Measurements from ENCODE around the gene ZMYND8. TPM values are rescaled to one million over a fixed set of nuclear protein-coding genes. Genes with fewer than 3 reads are reported as not detected.

The ZMYND8 gene
- polyA plus RNA-seq, 1 donor from 2014 or later = 16.8 TPM

DNA sequence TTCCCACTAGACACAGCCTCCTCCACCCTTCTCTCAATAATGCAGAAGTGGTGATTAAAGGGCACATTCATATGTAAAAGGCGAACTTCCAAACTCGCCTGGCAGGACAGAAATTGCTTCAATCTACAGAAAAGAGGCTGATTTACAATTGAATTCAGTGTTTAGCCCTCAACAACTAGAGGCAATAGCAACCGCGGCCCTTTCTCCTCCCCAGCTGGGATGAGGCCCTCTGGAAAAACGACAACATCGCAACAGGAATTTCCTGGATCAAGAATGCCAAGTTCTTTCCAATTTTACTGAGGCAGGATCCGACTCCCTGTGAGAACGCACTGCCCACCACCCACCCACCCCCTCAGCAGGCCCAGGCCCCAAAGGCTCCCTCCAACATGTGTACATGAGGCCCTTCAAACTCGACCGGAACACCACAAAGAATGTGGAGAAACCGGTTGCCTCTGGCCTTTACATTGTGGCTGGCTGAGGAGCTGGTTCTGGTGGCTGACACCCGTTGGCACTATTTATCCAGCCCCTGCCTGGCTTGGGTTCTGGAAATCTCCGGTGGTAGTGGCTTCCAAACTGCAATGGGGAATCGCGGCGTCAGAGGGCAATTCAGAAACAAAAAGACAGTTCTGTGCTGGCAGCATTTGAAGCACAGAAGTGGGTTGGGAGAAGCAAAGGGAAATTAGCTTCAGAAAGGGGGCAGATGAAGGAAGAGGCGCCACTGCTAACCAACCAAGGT, 36.8 kb downstream of the ZMYND8 start:
- no peaks in the 10 kb centered on the region for H3K27me3 ChIP-seq (ENCODE audit: insufficient read depth, low read depth, low read length)
- peaks cover 4% of the 10 kb centered on the region for H3F3A ChIP-seq (ENCODE audit: insufficient read depth, low read length, poor library complexity, severe bottlenecking)
- no peaks in the 10 kb centered on the region for H3K9me3 ChIP-seq (ENCODE audit: low read length)
- no peaks in the 10 kb centered on the region for H3K36me3 ChIP-seq (ENCODE audit: insufficient read depth, low read length)
- no peaks in the 10 kb centered on the region for H4K20me1 ChIP-seq (ENCODE audit: insufficient read depth)
- H3K4me2 ChIP-seq (ENCODE audit: low read length) = peak overlapping the region; percentile 62
- H2AFZ ChIP-seq (ENCODE audit: low read depth, low read length) = no peak overlapping the region
- H3K9ac ChIP-seq (ENCODE audit: low read length) = peak overlapping the region; percentile 54
- H3K27ac ChIP-seq (ENCODE audit: low read length) = peak overlapping the region; percentile 51
- TF ChIP-seq, protein P1, sequence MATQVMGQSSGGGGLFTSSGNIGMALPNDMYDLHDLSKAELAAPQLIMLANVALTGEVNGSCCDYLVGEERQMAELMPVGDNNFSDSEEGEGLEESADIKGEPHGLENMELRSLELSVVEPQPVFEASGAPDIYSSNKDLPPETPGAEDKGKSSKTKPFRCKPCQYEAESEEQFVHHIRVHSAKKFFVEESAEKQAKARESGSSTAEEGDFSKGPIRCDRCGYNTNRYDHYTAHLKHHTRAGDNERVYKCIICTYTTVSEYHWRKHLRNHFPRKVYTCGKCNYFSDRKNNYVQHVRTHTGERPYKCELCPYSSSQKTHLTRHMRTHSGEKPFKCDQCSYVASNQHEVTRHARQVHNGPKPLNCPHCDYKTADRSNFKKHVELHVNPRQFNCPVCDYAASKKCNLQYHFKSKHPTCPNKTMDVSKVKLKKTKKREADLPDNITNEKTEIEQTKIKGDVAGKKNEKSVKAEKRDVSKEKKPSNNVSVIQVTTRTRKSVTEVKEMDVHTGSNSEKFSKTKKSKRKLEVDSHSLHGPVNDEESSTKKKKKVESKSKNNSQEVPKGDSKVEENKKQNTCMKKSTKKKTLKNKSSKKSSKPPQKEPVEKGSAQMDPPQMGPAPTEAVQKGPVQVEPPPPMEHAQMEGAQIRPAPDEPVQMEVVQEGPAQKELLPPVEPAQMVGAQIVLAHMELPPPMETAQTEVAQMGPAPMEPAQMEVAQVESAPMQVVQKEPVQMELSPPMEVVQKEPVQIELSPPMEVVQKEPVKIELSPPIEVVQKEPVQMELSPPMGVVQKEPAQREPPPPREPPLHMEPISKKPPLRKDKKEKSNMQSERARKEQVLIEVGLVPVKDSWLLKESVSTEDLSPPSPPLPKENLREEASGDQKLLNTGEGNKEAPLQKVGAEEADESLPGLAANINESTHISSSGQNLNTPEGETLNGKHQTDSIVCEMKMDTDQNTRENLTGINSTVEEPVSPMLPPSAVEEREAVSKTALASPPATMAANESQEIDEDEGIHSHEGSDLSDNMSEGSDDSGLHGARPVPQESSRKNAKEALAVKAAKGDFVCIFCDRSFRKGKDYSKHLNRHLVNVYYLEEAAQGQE (IDR thresholded peaks at IDR 0.05; ENCODE audit: borderline replicate concordance) = peak; percentile 74
- TF ChIP-seq POLR2AphosphoS5 (IDR thresholded peaks at IDR 0.05) = no peak
- TF ChIP-seq EZH2 (IDR thresholded peaks at IDR 0.05; ENCODE audit: borderline replicate concordance, insufficient read depth, low read length, poor library complexity, severe bottlenecking) = no peak
- TF ChIP-seq TAF1 (IDR thresholded peaks at IDR 0.05; ENCODE audit: low read depth) = no peak
- TF ChIP-seq CTCF (IDR thresholded peaks at IDR 0.05; ENCODE audit: poor library complexity, severe bottlenecking) = no peak
- no peak for TF ChIP-seq EP300 (conservative IDR thresholded peaks at IDR 0.05; ENCODE audit: poor library complexity, severe bottlenecking)
- no peak for TF ChIP-seq MXI1 (conservative IDR thresholded peaks at IDR 0.05; ENCODE audit: poor library complexity, severe bottlenecking)
- no peaks in the 10 kb centered on the region for H3K9me2 ChIP-seq (ENCODE audit: insufficient read depth, low read length)
- peaks cover 7% of the 10 kb centered on the region for H3K79me2 ChIP-seq (replicated peaks; ENCODE audit: insufficient read depth, low read length)
- H3K4me3 ChIP-seq (ENCODE audit: low read length) = peak overlapping the region; percentile 57

DNA sequence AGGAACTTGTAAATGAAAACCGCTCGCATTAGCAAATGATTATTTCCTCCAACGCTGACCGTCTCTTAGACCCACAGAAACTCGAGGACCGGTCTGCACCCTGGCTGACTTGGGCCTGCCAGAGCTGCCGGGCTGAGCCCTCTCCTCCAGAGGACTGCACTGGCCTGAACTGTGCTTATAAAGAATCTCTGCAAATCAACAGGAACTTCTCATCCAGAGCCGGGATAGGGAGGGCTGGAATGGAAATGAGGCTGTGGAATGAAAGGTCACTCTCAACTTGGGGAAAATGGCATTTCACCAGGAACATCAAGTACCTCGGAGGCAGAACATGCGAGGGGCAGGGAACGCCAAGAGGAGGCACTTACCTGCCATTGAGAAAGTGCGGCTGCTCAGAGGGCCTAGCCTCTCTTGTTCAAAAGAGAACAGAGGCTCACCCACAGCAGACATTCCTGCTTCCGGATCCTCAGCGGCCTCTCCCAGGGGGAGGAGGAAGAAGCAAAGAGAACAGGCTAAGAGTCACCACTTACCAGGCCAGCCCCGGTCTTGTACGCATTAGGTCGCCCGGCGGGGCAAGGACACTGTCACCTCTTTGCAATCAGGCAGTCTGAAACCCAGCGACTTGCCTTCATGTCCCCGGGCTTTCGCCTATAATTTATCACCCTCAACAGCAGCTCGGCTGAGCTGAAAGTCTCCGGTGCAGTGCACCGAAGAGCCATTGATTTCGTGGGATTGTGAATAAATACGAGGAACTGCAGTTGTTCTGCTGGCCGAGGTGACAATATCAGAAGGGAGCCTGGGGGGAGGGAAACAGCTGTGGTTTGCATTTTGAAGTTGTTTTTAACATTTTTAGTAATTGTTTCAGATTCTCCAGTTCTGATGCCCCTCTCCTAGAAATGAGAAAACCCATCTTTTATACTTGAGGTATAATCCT, 37.6 kb downstream of the ZMYND8 start:
- H2AFZ ChIP-seq (ENCODE audit: low read depth, low read length) = no peak overlapping the region
- no peaks in the 10 kb centered on the region for H3K9me2 ChIP-seq (ENCODE audit: insufficient read depth, low read length)
- no peaks in the 10 kb centered on the region for H3K27me3 ChIP-seq (ENCODE audit: insufficient read depth, low read depth, low read length)
- no peak for TF ChIP-seq TAF1 (IDR thresholded peaks at IDR 0.05; ENCODE audit: low read depth)
- TF ChIP-seq, protein P1 (IDR thresholded peaks at IDR 0.05; ENCODE audit: borderline replicate concordance) = peak; percentile 12
- peak overlapping the region; percentile 51 for H3K27ac ChIP-seq (ENCODE audit: low read length)
- H3K79me2 ChIP-seq (replicated peaks; ENCODE audit: insufficient read depth, low read length) = peaks cover 12% of the 10 kb centered on the region
- peak overlapping the region; percentile 57 for H3K4me3 ChIP-seq (ENCODE audit: low read length)
- H3K4me2 ChIP-seq (ENCODE audit: low read length) = peak overlapping the region; percentile 62
- H3K9me3 ChIP-seq (ENCODE audit: low read length) = no peaks in the 10 kb centered on the region
- no peaks in the 10 kb centered on the region for H3K36me3 ChIP-seq (ENCODE audit: insufficient read depth, low read length)
- no peaks in the 10 kb centered on the region for H4K20me1 ChIP-seq (ENCODE audit: insufficient read depth)
- H3K9ac ChIP-seq (ENCODE audit: low read length) = peak overlapping the region; percentile 54
- H3F3A ChIP-seq (ENCODE audit: insufficient read depth, low read length, poor library complexity, severe bottlenecking) = peaks cover 4% of the 10 kb centered on the region
